Kidney epithelial cell (primary cell): ENCODE data around the gene NDST1. TPM values are rescaled to one million over a fixed set of nuclear protein-coding genes. Genes with fewer than 3 reads are reported as not detected.

Source experiments
- DNase-seq: peaks from one replicate; pipeline ENCODE4 v3.0.0-alpha.2; 2010; ENCODE audit warnings: low read depth
- H3K27me3 ChIP-seq: 2 replicates; pipeline ENCODE4 v1.6.0; 2011; ENCODE audit warnings: low read length; ENCODE audit not compliant: control insufficient read depth, insufficient read depth
- H3K36me3 ChIP-seq: 2 replicates; pipeline ENCODE4 v1.5.1; 2011; ENCODE audit warnings: low read length; ENCODE audit not compliant: control insufficient read depth, insufficient read depth
- H3K4me3 ChIP-seq: 2 replicates; pipeline ENCODE4 v1.5.1; 2011; ENCODE audit warnings: low read depth, mild to moderate bottlenecking, control low read depth, low read length
- CTCF ChIP-seq: IDR thresholded peaks from 2 replicates; pipeline ENCODE4 v1.5.1; 2011; ENCODE audit warnings: mild to moderate bottlenecking, moderate library complexity, low read length, control low read depth, inconsistent platforms; ENCODE audit not compliant: insufficient read depth, poor library complexity, severe bottlenecking
- total RNA-seq: library from RNA; depleted of rRNA; stranded (reverse); fragments of >200 nt; gene quantifications from 2 replicates; pipeline ENCODE4 v1.2.3, GENCODE V29; 2015

The NDST1 gene
- total RNA-seq, 1 donor from 2014 or later: 192 TPM

- DNase-seq: no peak
- TF ChIP-seq CTCF: no peak
- Histone ChIP-seq H3K27me3 (no peaks in the 10 kb centered on the region), H3K4me3 (no peak overlapping the region), H3K36me3 (peaks cover 4% of the 10 kb centered on the region)
Measured at GRCh38 chr5:150530951-150531588, 23.1 kb downstream of the NDST1 start.

GRCh38 chr5:150531686-150532085 lies 23.8 kb downstream of the NDST1 start:
- DNase-seq: no peak
- no peak for TF ChIP-seq CTCF
- H3K4me3 ChIP-seq: no peak overlapping the region
- peaks cover 4% of the 10 kb centered on the region for H3K36me3 ChIP-seq
- no peaks in the 10 kb centered on the region for H3K27me3 ChIP-seq

GRCh38 chr5:150532151-150532550 lies 24.2 kb downstream of the NDST1 start:
- DNase-seq: no peak

GRCh38 chr5:150532996-150533395 lies 25.1 kb downstream of the NDST1 start:
- no peak for DNase-seq
- Histone ChIP-seq H3K27me3 (no peaks in the 10 kb centered on the region), H3K4me3 (no peak overlapping the region), H3K36me3 (peaks cover 4% of the 10 kb centered on the region)
- no peak for TF ChIP-seq CTCF

More at GRCh38 chr5:150532151-150532550, 24.2 kb downstream of the NDST1 start:
- Histone ChIP-seq H3K27me3 (no peaks in the 10 kb centered on the region), H3K4me3 (no peak overlapping the region), H3K36me3 (peaks cover 4% of the 10 kb centered on the region)
- no peak for TF ChIP-seq CTCF

GRCh38 chr5:150534811-150535210 lies 26.9 kb downstream of the NDST1 start:
- no peak for DNase-seq
- H3K36me3 ChIP-seq: peaks cover 3% of the 10 kb centered on the region
- TF ChIP-seq CTCF: no peak
- H3K4me3 ChIP-seq: no peak overlapping the region
- H3K27me3 ChIP-seq: no peaks in the 10 kb centered on the region

- TF ChIP-seq CTCF: no peak
- no peak for DNase-seq
- Histone ChIP-seq H3K4me3 (no peak overlapping the region), H3K27me3 (no peaks in the 10 kb centered on the region), H3K36me3 (peaks cover 4% of the 10 kb centered on the region)
Measured at GRCh38 chr5:150535611-150536010, 27.7 kb downstream of the NDST1 start.
